DND-41 (cell line): Measurements from ENCODE around the gene SZRD1.

ENCODE experiments used
- EZH2 ChIP-seq: IDR thresholded peaks from 3 replicates; pipeline ENCODE4 v1.6.1; 2012; ENCODE audit warnings: borderline replicate concordance, low read depth, mild to moderate bottlenecking, moderate library complexity, low read length, inconsistent platforms; ENCODE audit not compliant: severe bottlenecking
- TF ChIP-seq, protein P1 (sequence below): IDR thresholded peaks from 2 replicates; pipeline ENCODE4 v1.5.1; 2012; ENCODE audit warnings: borderline replicate concordance, low read length, moderate library complexity, mild to moderate bottlenecking; ENCODE audit not compliant: poor library complexity, severe bottlenecking; ENCODE audit errors: extremely low read depth

DNA sequence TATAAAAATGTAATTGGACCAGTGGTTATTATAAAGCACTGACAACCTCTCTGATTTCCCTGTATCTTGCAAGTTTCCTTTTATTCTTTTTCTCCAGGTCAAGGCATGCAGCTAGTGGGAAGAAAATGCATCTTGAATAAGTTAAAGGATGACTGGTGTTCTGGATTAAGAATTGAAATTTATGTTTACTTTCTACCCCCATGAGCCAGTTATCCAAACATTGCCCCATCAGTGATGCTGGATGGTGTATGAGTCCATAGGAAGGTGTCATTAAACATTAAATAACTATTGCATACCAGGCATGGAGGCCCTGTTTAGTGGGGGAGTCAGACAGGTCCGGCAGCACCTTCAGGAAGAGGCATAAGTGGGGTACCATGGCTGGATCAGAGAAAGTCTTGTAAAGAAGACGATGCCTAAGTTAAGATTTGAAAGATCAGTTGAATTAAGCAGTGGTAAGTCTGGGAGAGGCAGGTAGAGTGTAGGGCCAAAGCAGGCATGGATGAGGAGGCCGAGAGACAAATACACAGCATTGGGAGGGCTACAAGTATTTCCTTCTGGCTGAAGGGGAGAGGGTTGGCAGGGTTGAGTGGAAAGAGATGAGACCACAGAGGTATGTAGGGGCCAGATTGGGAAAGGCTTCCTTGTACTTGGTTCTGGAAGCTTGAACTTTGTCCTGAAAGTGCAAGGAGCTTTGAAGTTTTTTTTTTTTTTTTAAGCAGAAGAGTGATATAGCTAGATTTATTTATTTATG, 5.7 kb downstream of the SZRD1 start:
- TF ChIP-seq, protein P1, sequence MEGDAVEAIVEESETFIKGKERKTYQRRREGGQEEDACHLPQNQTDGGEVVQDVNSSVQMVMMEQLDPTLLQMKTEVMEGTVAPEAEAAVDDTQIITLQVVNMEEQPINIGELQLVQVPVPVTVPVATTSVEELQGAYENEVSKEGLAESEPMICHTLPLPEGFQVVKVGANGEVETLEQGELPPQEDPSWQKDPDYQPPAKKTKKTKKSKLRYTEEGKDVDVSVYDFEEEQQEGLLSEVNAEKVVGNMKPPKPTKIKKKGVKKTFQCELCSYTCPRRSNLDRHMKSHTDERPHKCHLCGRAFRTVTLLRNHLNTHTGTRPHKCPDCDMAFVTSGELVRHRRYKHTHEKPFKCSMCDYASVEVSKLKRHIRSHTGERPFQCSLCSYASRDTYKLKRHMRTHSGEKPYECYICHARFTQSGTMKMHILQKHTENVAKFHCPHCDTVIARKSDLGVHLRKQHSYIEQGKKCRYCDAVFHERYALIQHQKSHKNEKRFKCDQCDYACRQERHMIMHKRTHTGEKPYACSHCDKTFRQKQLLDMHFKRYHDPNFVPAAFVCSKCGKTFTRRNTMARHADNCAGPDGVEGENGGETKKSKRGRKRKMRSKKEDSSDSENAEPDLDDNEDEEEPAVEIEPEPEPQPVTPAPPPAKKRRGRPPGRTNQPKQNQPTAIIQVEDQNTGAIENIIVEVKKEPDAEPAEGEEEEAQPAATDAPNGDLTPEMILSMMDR, result no peak
- TF ChIP-seq EZH2, result no peak
